K562 (cell line): ENCODE measurements around the gene KCNJ4. TPM values are rescaled to one million over a fixed set of nuclear protein-coding genes. Genes with fewer than 3 reads are reported as not detected.

Experiments used
- BCL6 ChIP-seq: fragments of 250-450 bp; sonication (Bioruptor Pico); IDR thresholded peaks from 2 replicates; pipeline ENCODE4 v1.4.0; 2020
- DACH1 ChIP-seq: fragments of 450-650 bp; IDR thresholded peaks from 2 replicates; pipeline ENCODE4 v1.6.1; 2018; ENCODE audit not compliant: partially characterized antibody
- E2F1 ChIP-seq: sonication (generic); formaldehyde crosslinking; IDR thresholded peaks from 2 replicates; pipeline ENCODE4 v1.8.1; 2023; ENCODE audit warnings: mild to moderate bottlenecking, missing genetic modification reagents, moderate library complexity
- MED1 ChIP-seq: sonication (generic); formaldehyde crosslinking; IDR thresholded peaks from 2 replicates; pipeline ENCODE4 v1.8.1; 2023; ENCODE audit warnings: missing genetic modification reagents, borderline replicate concordance
- MEIS2 ChIP-seq: fragments of 450-650 bp; IDR thresholded peaks from 2 replicates; pipeline ENCODE4 v1.6.1; 2014; ENCODE audit warnings: mild to moderate bottlenecking; ENCODE audit not compliant: partially characterized antibody
- RB1 ChIP-seq: fragments of 450-650 bp; IDR thresholded peaks from 2 replicates; pipeline ENCODE4 v1.6.1; 2017; ENCODE audit warnings: low read depth, mild to moderate bottlenecking
- SMARCC2 ChIP-seq: fragments of 450-650 bp; IDR thresholded peaks from 2 replicates; pipeline ENCODE4 v1.6.1; 2017; ENCODE audit warnings: antibody characterized with exemption, moderate library complexity, mild to moderate bottlenecking, low read depth
- SNRNP70 ChIP-seq: fragments of 200-400 bp; formaldehyde crosslinking; optimal IDR thresholded peaks from 2 replicates; pipeline ENCODE3; 2017; ENCODE audit warnings: low read depth, low read length
- ZNF318 ChIP-seq, 2 experiments: fragments of 450-650 bp; IDR thresholded peaks; 2 replicates each; pipeline ENCODE4 v1.6.1; 2016; ENCODE audit warnings: mild to moderate bottlenecking in 2 of 2, borderline replicate concordance in 1 of 2, low read depth in 1 of 2, moderate library complexity in 1 of 2
- ZNF764 ChIP-seq: fragments of 250-450 bp; sonication (Bioruptor Pico); IDR thresholded peaks from 2 replicates; pipeline ENCODE4 v1.4.0; 2020; ENCODE audit warnings: low read depth, mild to moderate bottlenecking, moderate library complexity
- polyA plus RNA-seq, 8 experiments: library from polyadenylated mRNA; depleted of rRNA in 4 of 8; stranded (reverse) in 5 of 8; unstranded in 3 of 8; fragments of >200 nt; fragmentation: Nextera tagmentation in 2 of 8; fragmentation: Illumina TruSeq in 1 of 8; extraction: Ambion mirVana in 2 of 8; extraction: Trizol in 1 of 8; gene quantifications; 2 replicates each; pipeline versions ENCODE4 v1.2.1 to v1.2.3, GENCODE V29; 2011 to 2014; ENCODE audit warnings: inconsistent platforms in 1 of 8, missing spikeins in 1 of 8
- total RNA-seq, 7 experiments: library from RNA; depleted of rRNA in 6 of 7; stranded (reverse); fragments of >200 nt in 6 of 7; fragmentation: Illumina TruSeq in 2 of 7; extraction: Trizol in 2 of 7; gene quantifications; 2 replicates each; pipeline versions ENCODE4 v1.2.1 to v1.2.3, GENCODE V29; 2011 to 2021; ENCODE audit warnings: low replicate concordance in 1 of 7

KCNJ4 gene
- total and polyA plus RNA-seq, 9 of the 15 experiments (the other 6 are each of a cell fraction or from before 2014, with no cell fraction given), result 0.07 to 0.55 (median 0.09) TPM; not detected in 4

GRCh38 chr22:38462960-38463784 is 8.2 kb upstream of the KCNJ4 start (continued):
- no peak for TF ChIP-seq ZNF318 (IDR thresholded peaks at IDR 0.05; ENCODE audit: borderline replicate concordance in 1 of 2, low read depth in 1 of 2)
- no peak for TF ChIP-seq E2F1 (CRISPR knock-in tag)
- peak; percentile 74 for TF ChIP-seq MEIS2
- no peak for TF ChIP-seq SNRNP70
- no peak for TF ChIP-seq DACH1
- TF ChIP-seq SMARCC2, result no peak
- no peak for TF ChIP-seq BCL6
- no peak for TF ChIP-seq MED1 (CRISPR knock-in tag)
- no peak for TF ChIP-seq RB1
- TF ChIP-seq ZNF764 (CRISPR knock-in tag), result no peak
- TF ChIP-seq, all 486 proteins: peak for 32
